AG09309 (cell line): Measurements from ENCODE around the gene CRYL1.

ENCODE experiments used
- DNase-seq: peaks from one replicate; pipeline ENCODE4 v3.0.0-alpha.2; 2010; ENCODE audit warnings: low read depth
- H3K4me3 ChIP-seq: 2 replicates; pipeline ENCODE4 v1.5.1; 2011; ENCODE audit warnings: mild to moderate bottlenecking, low read depth, low read length, moderate library complexity; ENCODE audit not compliant: control insufficient read depth
- CTCF ChIP-seq: IDR thresholded peaks from 2 replicates; pipeline ENCODE4 v1.5.1; 2011; ENCODE audit warnings: mild to moderate bottlenecking, low read depth, low read length, inconsistent platforms; ENCODE audit not compliant: insufficient read depth, control insufficient read depth; ENCODE audit errors: missing control alignments

Gene CRYL1

GRCh38 chr13:20360041-20360491 is 165.6 kb downstream of the CRYL1 start:
- no peak for DNase-seq
- no peak for TF ChIP-seq CTCF
- no peak overlapping the region for H3K4me3 ChIP-seq

GRCh38 chr13:20359335-20359734 is 166.3 kb downstream of the CRYL1 start:
- H3K4me3 ChIP-seq = no peak overlapping the region
- DNase-seq = peak; percentile 91
- no peak for TF ChIP-seq CTCF

GRCh38 chr13:20358022-20358421 is 167.6 kb downstream of the CRYL1 start:
- no peak overlapping the region for H3K4me3 ChIP-seq
- TF ChIP-seq CTCF = no peak
- no peak for DNase-seq

GRCh38 chr13:20356444-20356843 is 169.2 kb downstream of the CRYL1 start:
- TF ChIP-seq CTCF = no peak
- no peak for DNase-seq
- H3K4me3 ChIP-seq = no peak overlapping the region

- no peak for DNase-seq
- TF ChIP-seq CTCF = no peak
- H3K4me3 ChIP-seq = no peak overlapping the region
These were observed 170.9 kb downstream of the CRYL1 start for GRCh38 chr13:20354722-20355121.

GRCh38 chr13:20353973-20354372 is 171.7 kb downstream of the CRYL1 start:
- DNase-seq = peak; percentile 37
- TF ChIP-seq CTCF = peak; percentile 15

More at GRCh38 chr13:20353973-20354372, 171.7 kb downstream of the CRYL1 start:
- no peak overlapping the region for H3K4me3 ChIP-seq
